ENCODE data around the gene TMEM115. TPM values are rescaled to one million over a fixed set of nuclear protein-coding genes. Genes with fewer than 3 reads are reported as not detected.

TMEM115 gene
- total RNA-seq, result 82.5 and 90.0 TPM in 2 replicates

DNA sequence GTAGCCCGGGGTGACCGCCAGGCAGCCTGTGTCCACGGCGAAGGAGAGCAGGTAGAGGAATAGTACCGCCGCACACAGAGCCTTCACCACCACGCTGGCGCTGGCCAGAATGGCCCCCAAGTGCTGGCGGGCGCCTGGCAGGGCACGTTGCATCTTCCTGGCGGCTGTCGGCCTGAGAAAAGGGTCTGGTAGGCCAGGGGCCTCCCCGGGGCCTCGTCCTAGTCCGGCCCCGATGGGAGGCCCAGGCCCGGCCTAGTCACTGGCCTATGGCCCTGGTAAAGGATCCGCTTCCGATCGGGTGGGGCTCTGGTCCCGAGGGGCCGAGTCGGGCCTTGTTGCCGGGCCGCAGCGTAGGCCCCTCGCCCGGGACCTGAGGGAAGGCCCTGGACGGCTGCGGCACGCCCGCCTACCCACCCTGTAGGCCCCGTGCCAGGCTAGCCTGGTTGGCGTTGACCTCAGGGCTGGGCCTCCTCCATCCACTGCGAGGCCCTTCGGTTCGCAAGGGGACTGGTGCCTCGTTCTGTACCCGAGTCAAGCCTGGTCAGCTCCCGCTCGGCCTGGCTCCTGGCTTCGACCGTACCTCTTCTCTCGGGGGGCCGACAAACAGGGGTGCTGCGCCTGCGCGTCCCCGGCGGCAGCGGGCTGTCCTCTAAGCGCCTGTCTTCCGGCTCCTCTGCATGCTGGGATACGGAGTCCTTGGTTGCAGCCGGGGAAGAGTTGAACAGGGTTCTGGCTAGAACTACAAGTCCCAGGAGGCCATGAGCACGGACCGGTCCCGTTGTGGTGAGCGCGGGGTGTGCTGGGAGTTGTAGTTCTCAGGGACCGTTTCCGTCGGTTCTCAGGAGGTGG, at the start of gene TMEM115:
Gene TMEM115, minus strand, starts transcription at position 611 of the 849 bp plus-strand sequence. Its CDS starts 458 bp downstream, at position 153.
- DNase-seq (ENCODE audit: low read depth), result peak; percentile 98
- Histone ChIP-seq H3K36me3 (ENCODE audit: control insufficient read depth, insufficient read depth, low read length) (peaks cover 2% of the 10 kb centered on the region), H3K27me3 (ENCODE audit: control insufficient read depth, insufficient read depth, low read length) (no peaks in the 10 kb centered on the region), H3K4me3 (ENCODE audit: low read depth, low read length) (peak within 1 kb of the TSS; percentile 83)
- TF ChIP-seq CTCF (IDR thresholded peaks at IDR 0.05; ENCODE audit: insufficient read depth, low read length, poor library complexity, severe bottlenecking), result no peak

DNA sequence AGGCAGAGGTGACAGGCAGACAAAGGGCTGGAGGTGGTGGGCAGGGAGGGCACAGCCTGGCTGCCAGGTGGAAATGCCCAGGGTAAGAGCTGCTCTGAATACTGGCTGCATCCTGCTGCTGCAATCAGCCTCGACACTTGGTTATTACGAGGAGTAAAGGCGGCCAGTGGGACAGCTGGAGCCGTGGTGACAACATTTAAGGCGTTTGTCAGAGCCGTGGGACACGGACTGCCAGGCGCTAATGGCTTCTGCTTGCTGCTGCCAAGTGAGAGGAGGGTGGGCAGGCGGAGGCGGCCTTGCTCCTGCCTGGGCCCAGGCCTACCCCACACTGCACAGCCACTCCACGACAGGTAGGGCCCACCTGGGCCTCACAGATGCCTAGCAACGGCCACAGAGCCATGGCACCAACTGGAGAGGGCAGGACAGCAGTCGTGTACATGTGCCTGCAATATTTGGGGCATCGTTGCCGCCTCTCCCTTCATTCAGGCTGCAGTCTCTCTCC, 49.2 kb upstream of the TMEM115 start:
- Histone ChIP-seq H3K36me3 (ENCODE audit: control insufficient read depth, insufficient read depth, low read length) (no peaks in the 10 kb centered on the region), H3K27me3 (ENCODE audit: control insufficient read depth, insufficient read depth, low read length) (peaks cover 10% of the 10 kb centered on the region), H3K4me3 (ENCODE audit: low read depth, low read length) (no peak overlapping the region)
- TF ChIP-seq CTCF (IDR thresholded peaks at IDR 0.05; ENCODE audit: insufficient read depth, low read length, poor library complexity, severe bottlenecking), result no peak
- no peak for DNase-seq (ENCODE audit: low read depth)

DNA sequence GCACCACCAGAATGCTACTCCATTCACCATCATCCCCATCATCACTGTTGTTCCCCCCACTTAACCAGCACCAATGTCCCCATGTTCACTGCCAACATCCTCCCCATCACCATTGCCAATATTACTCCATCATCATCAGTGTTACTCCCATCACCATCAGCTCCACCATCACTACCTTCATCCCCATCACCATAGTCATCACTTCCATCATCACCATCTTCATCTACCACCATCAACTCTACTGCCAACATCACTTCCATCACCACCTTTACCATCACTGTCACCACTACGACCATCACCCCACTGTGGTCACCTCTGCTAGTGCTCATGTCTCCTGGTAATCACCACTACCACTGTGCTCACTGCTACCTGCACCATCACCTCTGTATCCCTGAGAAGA, 47.2 kb upstream of the TMEM115 start:
- no peak overlapping the region for H3K4me3 ChIP-seq (ENCODE audit: low read depth, low read length)
- TF ChIP-seq CTCF (IDR thresholded peaks at IDR 0.05; ENCODE audit: insufficient read depth, low read length, poor library complexity, severe bottlenecking), result no peak
- peaks cover 4% of the 10 kb centered on the region for H3K27me3 ChIP-seq (ENCODE audit: control insufficient read depth, insufficient read depth, low read length)
- H3K36me3 ChIP-seq (ENCODE audit: control insufficient read depth, insufficient read depth, low read length), result no peaks in the 10 kb centered on the region
- no peak for DNase-seq (ENCODE audit: low read depth)

GRCh38 chr3:50405249-50405648, 45.9 kb upstream of the TMEM115 start:
- Histone ChIP-seq H3K4me3 (ENCODE audit: low read depth, low read length) (no peak overlapping the region), H3K36me3 (ENCODE audit: control insufficient read depth, insufficient read depth, low read length) (no peaks in the 10 kb centered on the region), H3K27me3 (ENCODE audit: control insufficient read depth, insufficient read depth, low read length) (peaks cover 6% of the 10 kb centered on the region)
- no peak for TF ChIP-seq CTCF (IDR thresholded peaks at IDR 0.05; ENCODE audit: insufficient read depth, low read length, poor library complexity, severe bottlenecking)
- DNase-seq (ENCODE audit: low read depth), result no peak

- no peak for TF ChIP-seq CTCF (IDR thresholded peaks at IDR 0.05; ENCODE audit: insufficient read depth, low read length, poor library complexity, severe bottlenecking)
- DNase-seq (ENCODE audit: low read depth), result no peak
- no peak overlapping the region for H3K4me3 ChIP-seq (ENCODE audit: low read depth, low read length)
- peaks cover 10% of the 10 kb centered on the region for H3K27me3 ChIP-seq (ENCODE audit: control insufficient read depth, insufficient read depth, low read length)
- no peaks in the 10 kb centered on the region for H3K36me3 ChIP-seq (ENCODE audit: control insufficient read depth, insufficient read depth, low read length)
Observed at GRCh38 chr3:50401978-50402595, 42.8 kb upstream of the TMEM115 start.

All from kidney epithelial cell (primary cell).